K562 (cell line): ENCODE data around the gene ZWINT. TPM values are rescaled to one million over a fixed set of nuclear protein-coding genes. Genes with fewer than 3 reads are reported as not detected.

Experiments
- ATAC-seq: fragments of 200-7000 bp; cut with Tn5 transposase; 3 replicates; pipeline ENCODE4 v1.9.1; 2020; ENCODE audit warnings: moderate library complexity
- BruUV-seq: library from RNA; stranded (reverse); fragments of 400-500 nt; replicated peaks from 2 replicates; lab custom pipeline; 2021; lab: Mats Ljungman, UMichigan
- CTCF ChIA-PET: fragments of 300-600 bp; formaldehyde crosslinking; extraction: SDS; loops from one replicate; lab custom pipeline; 2021; ENCODE audit warnings: low intra/inter-chr PET ratio; lab: Yijun Ruan, JAX
- POLR2A ChIA-PET: fragments of 300-600, 350-650 bp; sonication (Branson Sonifier 250); formaldehyde crosslinking; extraction: SDS; loops from one replicate; lab custom pipeline; 2021; ENCODE audit warnings: antibody characterized with exemption, inconsistent platforms; lab: Yijun Ruan, JAX
- DNase-seq, 4 experiments: peaks; one replicate each; pipeline versions ENCODE4 v3.0.0 to v3.0.0-alpha.2; 2011 to 2018; ENCODE audit warnings: low spot score in 3 of 4, mixed read lengths in 3 of 4; ENCODE audit errors: extremely low read depth in 1 of 4
- FAIRE-seq: peaks from 2 replicates; lab custom pipeline; 2011; peaks lifted over from hg19 to GRCh38; lab: Jason Lieb, UNC
- H2AFZ ChIP-seq: 2 replicates; pipeline ENCODE4 v1.6.0; 2011; ENCODE audit warnings: low read depth, low read length, control low read depth, inconsistent platforms
- H3K27ac ChIP-seq: fragments of 200-600 bp; 3 replicates; pipeline ENCODE4 v1.8.0; 2011; ENCODE audit warnings: low read depth, mild to moderate bottlenecking, control low read depth, inconsistent platforms, low read length, moderate library complexity, mixed read lengths; ENCODE audit errors: extremely low read depth
- H3K27me3 ChIP-seq, 2 experiments: fragments of 300-600 bp in 1 of 2; 2 replicates in 1 of 2; 3 replicates in 1 of 2; pipeline versions ENCODE4 v1.6.0 to v1.8.0; 2011; ENCODE audit warnings: inconsistent platforms in 2 of 2, low read length in 2 of 2, mild to moderate bottlenecking in 1 of 2, mixed read lengths in 1 of 2, moderate library complexity in 1 of 2; ENCODE audit not compliant: control insufficient read depth in 2 of 2, insufficient read depth in 2 of 2
- H3K36me3 ChIP-seq: fragments of 300-600 bp; 3 replicates; pipeline ENCODE4 v1.8.0; 2011; ENCODE audit warnings: mild to moderate bottlenecking, low read length, inconsistent platforms; ENCODE audit not compliant: control insufficient read depth, insufficient read depth
- H3K4me1 ChIP-seq, 2 experiments: fragments of 200-600 bp in 1 of 2; replicated peaks in 1 of 2; 2 replicates in 1 of 2; 3 replicates in 1 of 2; pipeline versions ENCODE4 v1.5.1 to v1.8.0; 2011; ENCODE audit warnings: inconsistent platforms in 2 of 2, low read length in 2 of 2, mild to moderate bottlenecking in 1 of 2, mixed read lengths in 1 of 2, moderate library complexity in 1 of 2; ENCODE audit not compliant: control insufficient read depth in 2 of 2, insufficient read depth in 2 of 2
- H3K4me2 ChIP-seq: 2 replicates; pipeline ENCODE4 v1.6.1; 2011; ENCODE audit warnings: low read length, control low read depth, inconsistent platforms, mixed read lengths; ENCODE audit not compliant: insufficient read depth
- H3K4me3 ChIP-seq: fragments of 200-600 bp; sonication (generic), shearing (Covaris generic); 2 replicates; pipeline ENCODE4 v1.5.1; 2016; ENCODE audit warnings: control low read depth, inconsistent platforms
- H3K79me2 ChIP-seq: fragments of 200-600 bp; 3 replicates; pipeline ENCODE4 v1.8.0; 2011; ENCODE audit warnings: low read length, inconsistent platforms; ENCODE audit not compliant: control insufficient read depth, insufficient read depth
- H3K9ac ChIP-seq, 2 experiments: 2 replicates each; pipeline versions ENCODE4 v1.6.0 to v1.6.1; 2011; ENCODE audit warnings: low read depth in 2 of 2, low read length in 2 of 2, control low read depth in 1 of 2, inconsistent platforms in 1 of 2, mild to moderate bottlenecking in 1 of 2, mixed read lengths in 1 of 2; ENCODE audit not compliant: insufficient read depth in 1 of 2
- H3K9me1 ChIP-seq: one replicate; pipeline ENCODE4 v1.6.0; 2011; ENCODE audit warnings: inconsistent platforms, mild to moderate bottlenecking, low read length, moderate library complexity; ENCODE audit not compliant: control insufficient read depth, insufficient read depth
- H3K9me3 ChIP-seq: replicated peaks from 2 replicates; pipeline ENCODE4 v1.5.1; 2011; ENCODE audit warnings: low read depth, low read length, inconsistent platforms; ENCODE audit not compliant: control insufficient read depth, insufficient read depth
- H4K20me1 ChIP-seq: replicated peaks from 2 replicates; pipeline ENCODE4 v1.6.1; 2011; ENCODE audit warnings: low read length, inconsistent platforms, mixed read lengths; ENCODE audit not compliant: control insufficient read depth, insufficient read depth
- ATF1 ChIP-seq, 2 experiments: fragments of 450-650 bp in 1 of 2; IDR thresholded peaks; 2 replicates each; pipeline ENCODE4 v1.6.1; 2016; ENCODE audit warnings: missing compliant biosample characterization in 1 of 2, missing genetic modification characterization in 1 of 2
- DDX20 ChIP-seq: fragments of 450-650 bp; IDR thresholded peaks from 2 replicates; pipeline ENCODE4 v1.6.1; 2016; ENCODE audit warnings: missing genetic modification characterization, low read depth, mild to moderate bottlenecking, missing compliant biosample characterization, moderate library complexity
- ELF4 ChIP-seq: fragments of 450-650 bp; formaldehyde crosslinking; IDR thresholded peaks from 2 replicates; pipeline ENCODE4 v1.4.0; 2022; ENCODE audit warnings: missing genetic modification characterization
- KHSRP ChIP-seq: fragments of 450-650 bp; IDR thresholded peaks from 2 replicates; pipeline ENCODE4 v1.6.1; 2017
- MTA2 ChIP-seq: fragments of 450-650 bp; IDR thresholded peaks from 2 replicates; pipeline ENCODE4 v1.6.1; 2016; ENCODE audit warnings: low read depth
- NFIC ChIP-seq: fragments of 450-650 bp; IDR thresholded peaks from 2 replicates; pipeline ENCODE4 v1.6.1; 2017; ENCODE audit warnings: mild to moderate bottlenecking, inconsistent platforms
- POLR2H ChIP-seq: IDR thresholded peaks from 2 replicates; pipeline ENCODE4 v1.6.1; 2016; ENCODE audit warnings: missing genetic modification characterization, low read depth, mild to moderate bottlenecking, control low read depth, missing compliant biosample characterization, moderate library complexity
- SLC30A9 ChIP-seq: fragments of 250-450 bp; sonication (Bioruptor Pico); IDR thresholded peaks from 2 replicates; pipeline ENCODE4 v1.8.0; 2022; ENCODE audit warnings: mild to moderate bottlenecking, moderate library complexity
- SMARCA4 ChIP-seq: fragments of 450-650 bp; IDR thresholded peaks from 2 replicates; pipeline ENCODE4 v1.6.1; 2016
- SOX6 ChIP-seq: fragments of 450-650 bp; IDR thresholded peaks from 2 replicates; pipeline ENCODE4 v1.6.1; 2014; ENCODE audit warnings: mild to moderate bottlenecking
- TAF1 ChIP-seq: IDR thresholded peaks from 2 replicates; pipeline ENCODE4 v1.6.1; 2011; ENCODE audit warnings: mild to moderate bottlenecking, low read length, moderate library complexity; ENCODE audit not compliant: insufficient read depth, control insufficient read depth, severe bottlenecking; ENCODE audit errors: extremely low read depth
- TCF3 ChIP-seq: sonication (generic); formaldehyde crosslinking; IDR thresholded peaks from 2 replicates; pipeline ENCODE4 v1.4.0; 2020; ENCODE audit warnings: mild to moderate bottlenecking, missing genetic modification reagents
- TCF7L2 ChIP-seq: fragments of 150-350 bp; IDR thresholded peaks from 2 replicates; pipeline ENCODE4 v1.6.1; 2016; ENCODE audit warnings: low read depth, mild to moderate bottlenecking, low read length, moderate library complexity
- TRIM28 ChIP-seq: fragments of 450-650 bp; IDR thresholded peaks from 2 replicates; pipeline ENCODE4 v1.6.1; 2017
- ZNF121 ChIP-seq: sonication (generic); formaldehyde crosslinking; conservative IDR thresholded peaks from 2 replicates; pipeline ENCODE4 v1.8.0; 2022; ENCODE audit warnings: missing genetic modification reagents
- ZNF445 ChIP-seq: fragments of 250-450 bp; sonication (Bioruptor Pico); IDR thresholded peaks from 2 replicates; pipeline ENCODE4 v1.4.0; 2020; ENCODE audit warnings: low read depth, mild to moderate bottlenecking, moderate library complexity
- ZNF778 ChIP-seq: fragments of 450-650 bp; formaldehyde crosslinking; IDR thresholded peaks from 2 replicates; pipeline ENCODE4 v1.4.0; 2020; ENCODE audit warnings: mild to moderate bottlenecking, moderate library complexity
- WGBS: fragments of 100-300 bp; shearing (Covaris generic); methylation state at CpG from one replicate; pipeline ENCODE4 v1.1.6; 2016; ENCODE audit warnings: low coverage, mixed read lengths; ENCODE audit not compliant: insufficient coverage; ENCODE audit errors: missing lambda C conversion rate; 5-methylcytosine and 5-hydroxymethylcytosine counted together
- in situ Hi-C: fragments of 300-500 bp; cut with MboI; formaldehyde crosslinking; loops from 4 replicates; pipeline ENCODE4 v1.15.0; 2018; ENCODE audit warnings: inconsistent platforms, mixed read lengths
- intact Hi-C: fragments of 100-400 bp; cut with micrococcal nuclease; formaldehyde crosslinking; loops from 2 replicates; pipeline ENCODE4 v1.14.2; 2022
- polyA plus RNA-seq, 8 experiments: library from polyadenylated mRNA; depleted of rRNA in 4 of 8; stranded (reverse) in 5 of 8; unstranded in 3 of 8; fragments of >200 nt; fragmentation: Nextera tagmentation in 2 of 8; fragmentation: Illumina TruSeq in 1 of 8; extraction: Ambion mirVana in 2 of 8; extraction: Trizol in 1 of 8; gene quantifications; 2 replicates each; pipeline versions ENCODE4 v1.2.1 to v1.2.3, GENCODE V29; 2011 to 2014; ENCODE audit warnings: inconsistent platforms in 1 of 8, missing spikeins in 1 of 8
- total RNA-seq, 7 experiments: library from RNA; depleted of rRNA in 6 of 7; stranded (reverse); fragments of >200 nt in 6 of 7; fragmentation: Illumina TruSeq in 2 of 7; extraction: Trizol in 2 of 7; gene quantifications; 2 replicates each; pipeline versions ENCODE4 v1.2.1 to v1.2.3, GENCODE V29; 2011 to 2021; ENCODE audit warnings: low replicate concordance in 1 of 7

Gene ZWINT
- total and polyA plus RNA-seq, 9 of the 15 experiments (the other 6 are each of a cell fraction or from before 2014, with no cell fraction given), result 122 to 245 (median 160) TPM

DNA sequence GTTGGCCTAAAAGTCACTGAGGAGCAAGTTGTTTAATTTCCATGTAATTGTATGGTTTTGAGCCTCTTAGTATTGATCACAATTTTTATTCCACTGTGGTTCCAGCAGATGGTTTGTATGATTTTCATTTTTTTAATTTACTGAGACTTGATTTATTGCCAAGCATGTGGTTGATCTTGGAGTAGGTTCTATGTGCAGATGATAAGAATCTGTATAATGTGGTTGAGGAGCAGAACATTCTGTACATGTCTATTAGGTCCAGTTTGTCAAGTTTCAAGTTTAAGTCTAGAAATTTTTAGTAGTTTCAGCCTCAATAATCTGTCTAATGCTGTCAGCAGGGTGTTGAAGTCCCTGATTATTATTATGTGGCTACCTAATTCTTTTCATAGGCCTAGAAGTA lies 22.7 kb upstream of the ZWINT start:
- no peak overlapping the region for H3K4me3 ChIP-seq
- H3K27me3 ChIP-seq, result no peaks in the 10 kb centered on the region
- no peak overlapping the region for H2AFZ ChIP-seq
- TF ChIP-seq ZNF121 (no peak), SLC30A9 (CRISPR knock-in tag) (no peak), ZNF778 (no peak)
- no peak for ATAC-seq
- no peak overlapping the region for H3K4me2 ChIP-seq
- H4K20me1 ChIP-seq, result no peaks in the 10 kb centered on the region
- H3K9me1 ChIP-seq, result no peaks in the 10 kb centered on the region
- no peaks in the 10 kb centered on the region for H3K4me1 ChIP-seq
- POLR2A ChIA-PET, result no interaction called here
- H3K9me3 ChIP-seq, result no peaks in the 10 kb centered on the region
- H3K27ac ChIP-seq, result no peak overlapping the region
- no peaks in the 10 kb centered on the region for H3K36me3 ChIP-seq
- no peak for DNase-seq
- no TSS peak for BruUV-seq
- H3K9ac ChIP-seq, result no peak overlapping the region
- in situ Hi-C loops (no loop called here), intact Hi-C loops (no loop called here)
- H3K79me2 ChIP-seq, result no peaks in the 10 kb centered on the region
- CTCF ChIA-PET, result no interaction called here
- no peak for FAIRE-seq

DNA sequence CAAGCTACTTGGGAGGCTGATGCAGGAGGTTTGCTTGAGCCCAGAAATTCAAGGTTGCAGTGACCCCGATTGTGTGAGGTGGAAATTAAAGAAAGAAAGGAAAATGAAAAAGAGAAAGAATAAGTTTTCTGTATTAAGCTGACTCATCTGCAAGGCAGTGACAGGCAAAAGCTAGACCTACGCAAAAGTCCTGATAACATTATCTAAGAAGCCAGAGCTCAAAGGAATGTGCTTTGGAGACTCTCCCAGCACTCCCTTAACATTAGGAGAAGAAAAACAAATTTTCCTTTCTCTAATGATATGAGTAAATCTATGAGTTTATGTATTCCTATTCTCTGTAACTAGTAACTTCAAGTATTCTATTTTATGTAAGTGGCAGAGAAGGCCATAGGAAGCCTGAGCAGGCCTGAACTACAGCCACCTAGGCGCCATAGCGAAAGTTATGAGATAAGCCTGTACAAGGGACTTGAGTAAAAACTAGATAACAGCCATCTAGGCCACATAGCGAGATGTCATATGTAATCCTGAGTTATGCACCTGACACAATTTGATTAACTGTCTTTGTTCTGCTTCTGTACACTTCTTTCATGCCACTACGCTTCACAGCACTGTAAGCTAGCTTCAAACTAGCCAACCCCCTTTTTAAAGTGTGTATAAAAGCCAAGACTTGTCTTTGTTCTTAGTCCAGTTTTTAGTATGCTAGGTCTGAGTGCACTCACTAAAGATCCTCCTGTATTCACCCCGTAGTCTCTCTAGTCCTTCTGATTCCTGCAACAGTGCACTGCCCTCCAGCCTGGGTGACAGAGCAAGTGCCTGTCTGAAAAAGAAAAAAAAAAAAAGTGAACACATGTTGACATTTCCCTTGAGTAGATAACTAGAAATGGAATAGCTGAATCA lies 9.4 kb upstream of the ZWINT start:
- DNase-seq (peak in 3 of 4 experiments; percentile 11 to 71 (median 40)), FAIRE-seq (peak; percentile 11), ATAC-seq (peak; percentile 93)
- POLR2A ChIA-PET, result interaction anchor here (1.3 kb wide), 1 partner anchor 9 kb away, joined by 9 read pairs; the partner anchor contains the start of gene ZWINT
- H3K27me3 ChIP-seq, result no peaks in the 10 kb centered on the region
- 0 out of 2 replicates have a peak overlapping the region, but pooled peaks have one; percentile 33 for H2AFZ ChIP-seq
- no TSS peak for BruUV-seq
- intact Hi-C loops (no loop called here), in situ Hi-C loops (no loop called here)
- H3K4me2 ChIP-seq, result peak overlapping the region; percentile 30
- H3K4me1 ChIP-seq, result no peaks in the 10 kb centered on the region; a peak in 2 of 5 replicates
- peaks cover 13% of the 10 kb centered on the region; the same call in 1 of the 2 replicates for H3K9me3 ChIP-seq
- 2% methylated on average over 7 of the region's 7 CpGs for WGBS
- H4K20me1 ChIP-seq, result no peaks in the 10 kb centered on the region
- peak overlapping the region; percentile 66; the same call in 2 of the 3 replicates for H3K27ac ChIP-seq
- 0 out of 4 replicates have a peak overlapping the region, but pooled peaks of 1 of the 2 experiments have one; percentile 3 for H3K9ac ChIP-seq
- H3K9me1 ChIP-seq, result no peaks in the 10 kb centered on the region
- H3K36me3 ChIP-seq, result no peaks in the 10 kb centered on the region
- no peak overlapping the region for H3K4me3 ChIP-seq
- H3K79me2 ChIP-seq, result no peaks in the 10 kb centered on the region
- CTCF ChIA-PET, result no interaction called here
- TF ChIP-seq ZNF445 (CRISPR knock-in tag) (0 out of 2 replicates have a peak, but pooled peaks have one; percentile 48), ELF4 (CRISPR knock-in tag) (no peak), SOX6 (peak; percentile 92), TAF1 (no peak), TCF7L2 (0 out of 2 replicates have a peak, but pooled peaks have one; percentile 24), MTA2 (peak; percentile 44; the same call in 1 of the 2 replicates), TRIM28 (peak; percentile 100), TCF3 (CRISPR knock-in tag) (peak; percentile 66), KHSRP (no peak), SMARCA4 (peak; percentile 78), ATF1 (CRISPR knock-in tag; IDR thresholded peaks at IDR 0.05) (no peak), ATF1 (tag; IDR thresholded peaks at IDR 0.05) (peak; percentile 54), POLR2H (tag) (no peak), NFIC (0 out of 2 replicates have a peak, but pooled peaks have one; percentile 5), DDX20 (tag) (no peak)
